A549 (cell line): Measurements from ENCODE around the gene BCL11B. TPM values are rescaled to one million over a fixed set of nuclear protein-coding genes. Genes with fewer than 3 reads are reported as not detected.

Experiments
- ATAC-seq, 2 experiments: fragments of 200-7000 bp in 1 of 2; fragments of >200 bp in 1 of 2; cut with Nextera tagmentation in 1 of 2; cut with Tn5 transposase in 1 of 2; 3 replicates each; pipeline versions ENCODE4 v1.8.0 to v1.9.1; 2018 to 2020; ENCODE audit warnings: mild to moderate bottlenecking in 1 of 2, moderate library complexity in 1 of 2
- CTCF ChIA-PET: fragments of 300-600 bp; sonication (Branson Sonifier 250); formaldehyde crosslinking; extraction: SDS; loops from one replicate; lab custom pipeline; 2021; ENCODE audit warnings: antibody characterized with exemption, inconsistent platforms; lab: Yijun Ruan, JAX
- POLR2A ChIA-PET: fragments of 350-600 bp; formaldehyde crosslinking; extraction: SDS; loops from one replicate; lab custom pipeline; 2021; ENCODE audit warnings: antibody characterized with exemption, inconsistent platforms; lab: Yijun Ruan, JAX
- DNase-seq, 2 experiments: peaks; one replicate each; pipeline versions ENCODE4 v3.0.0 to v3.0.0-alpha.2; 2011 to 2016; ENCODE audit warnings: low read depth in 1 of 2, low spot score in 1 of 2
- FAIRE-seq: peaks from 2 replicates; lab custom pipeline; 2011; peaks lifted over from hg19 to GRCh38; lab: Jason Lieb, UNC
- H3K27ac ChIP-seq, 2 experiments: fragments of >200 bp; sonication (Bioruptor Twin); formaldehyde crosslinking; 3 replicates each; pipeline ENCODE4 v1.5.1; 2016 to 2017
- H3K4me1 ChIP-seq: fragments of >200 bp; sonication (Bioruptor Twin); formaldehyde crosslinking; 3 replicates; pipeline ENCODE4 v1.6.1; 2016
- H3K4me2 ChIP-seq: fragments of >200 bp; sonication (Bioruptor Twin); formaldehyde crosslinking; 3 replicates; pipeline ENCODE4 v1.6.1; 2016
- H3K4me3 ChIP-seq: fragments of >200 bp; sonication (Bioruptor Twin); formaldehyde crosslinking; 3 replicates; pipeline ENCODE4 v1.5.1; 2016
- H3K9me3 ChIP-seq: fragments of >200 bp; sonication (Bioruptor Twin); formaldehyde crosslinking; 3 replicates; pipeline ENCODE4 v1.6.1; 2016
- CBX8 ChIP-seq: fragments of 200-600 bp; sonication (generic); IDR thresholded peaks from 2 replicates; pipeline ENCODE4 v1.6.1; 2016
- CEBPB ChIP-seq, 2 experiments: fragments of >200 bp in 1 of 2; sonication (Bioruptor Twin) in 1 of 2; formaldehyde crosslinking in 1 of 2; IDR thresholded peaks; 2 replicates each; pipeline ENCODE4 v1.6.1; 2012 to 2016
- CHD4 ChIP-seq: fragments of 200-600 bp; sonication (generic); IDR thresholded peaks from 2 replicates; pipeline ENCODE4 v1.6.1; 2016; ENCODE audit warnings: antibody characterized with exemption, mild to moderate bottlenecking, borderline replicate concordance
- E2F6 ChIP-seq: IDR thresholded peaks from 2 replicates; pipeline ENCODE4 v1.6.1; 2012; ENCODE audit warnings: low read depth, borderline replicate concordance
- EHMT2 ChIP-seq: fragments of 200-600 bp; sonication (generic); IDR thresholded peaks from 2 replicates; pipeline ENCODE4 v1.6.1; 2016; ENCODE audit warnings: antibody characterized with exemption, low read depth, mild to moderate bottlenecking, moderate library complexity
- EP300 ChIP-seq, 2 experiments: fragments of >200 bp; sonication (Bioruptor Twin); formaldehyde crosslinking; IDR thresholded peaks; 2 replicates in 1 of 2; 3 replicates in 1 of 2; pipeline ENCODE4 v1.6.1; 2016 to 2017
- FOSB ChIP-seq: fragments of 250-450 bp; sonication (Bioruptor Pico); IDR thresholded peaks from 2 replicates; pipeline ENCODE4 v1.5.0; 2020; ENCODE audit warnings: mild to moderate bottlenecking, moderate library complexity
- GATA3 ChIP-seq: IDR thresholded peaks from 2 replicates; pipeline ENCODE4 v1.6.1; 2012; ENCODE audit warnings: borderline replicate concordance
- HOXB5 ChIP-seq: fragments of 250-450 bp; sonication (Bioruptor Pico); IDR thresholded peaks from 2 replicates; pipeline ENCODE4 v1.5.0; 2020; ENCODE audit warnings: mild to moderate bottlenecking, moderate library complexity
- JUN ChIP-seq, 2 experiments: fragments of >200 bp; sonication (Bioruptor Twin); formaldehyde crosslinking; IDR thresholded peaks; 2 replicates in 1 of 2; 3 replicates in 1 of 2; pipeline ENCODE4 v1.6.1; 2016 to 2017
- KDM1A ChIP-seq: fragments of 200-600 bp; sonication (generic); IDR thresholded peaks from 2 replicates; pipeline ENCODE4 v1.6.1; 2016; ENCODE audit warnings: low read depth, mild to moderate bottlenecking
- PBX3 ChIP-seq: IDR thresholded peaks from 2 replicates; pipeline ENCODE4 v1.6.1; 2012
- PHF8 ChIP-seq: fragments of 200-600 bp; sonication (generic); IDR thresholded peaks from 2 replicates; pipeline ENCODE4 v1.6.1; 2016; ENCODE audit warnings: low read depth, mild to moderate bottlenecking, antibody characterized with exemption, moderate library complexity, borderline replicate concordance
- SMC3 ChIP-seq: fragments of >200 bp; sonication (Bioruptor Twin); formaldehyde crosslinking; IDR thresholded peaks from 3 replicates; pipeline ENCODE4 v1.6.1; 2018; ENCODE audit warnings: inconsistent platforms
- SREBF2 ChIP-seq: fragments of 450-650 bp; IDR thresholded peaks from 2 replicates; pipeline ENCODE4 v1.6.1; 2014; ENCODE audit warnings: mild to moderate bottlenecking, moderate library complexity
- ZFP36 ChIP-seq: fragments of 450-650 bp; IDR thresholded peaks from 2 replicates; pipeline ENCODE4 v1.6.1; 2014; ENCODE audit warnings: borderline replicate concordance; ENCODE audit not compliant: partially characterized antibody
- ZNF302 ChIP-seq: fragments of 250-450 bp; sonication (Bioruptor Pico); IDR thresholded peaks from 2 replicates; pipeline ENCODE4 v1.9.0; 2021; ENCODE audit warnings: inconsistent platforms, mild to moderate bottlenecking, moderate library complexity
- WGBS: methylation state at CpG from one replicate; pipeline ENCODE4 v1.1.6; 2017; ENCODE audit errors: missing lambda C conversion rate; 5-methylcytosine and 5-hydroxymethylcytosine counted together
- polyA plus RNA-seq, 4 experiments: library from polyadenylated mRNA; depleted of rRNA in 3 of 4; stranded (reverse); fragments of >200 nt; fragmentation: RNase III in 1 of 4; extraction: RNeasy Plus Mini Kit Qiagen cat#74134 plus additional on column Dnase treatment in 1 of 4; gene quantifications; 2 replicates in 3 of 4; 3 replicates in 1 of 4; pipeline ENCODE4 v1.2.3, GENCODE V29; 2011 to 2017
- TF ChIP-seq, protein P1 (sequence below): fragments of 250-450 bp; sonication (Bioruptor Pico); IDR thresholded peaks from 2 replicates; pipeline ENCODE4 v1.5.0; 2021; ENCODE audit warnings: mild to moderate bottlenecking, moderate library complexity, borderline replicate concordance

Gene BCL11B
- polyA plus RNA-seq, 2 of the 4 experiments (the other 2 are of a cell fraction) = 0.43 to 0.49 TPM

DNA sequence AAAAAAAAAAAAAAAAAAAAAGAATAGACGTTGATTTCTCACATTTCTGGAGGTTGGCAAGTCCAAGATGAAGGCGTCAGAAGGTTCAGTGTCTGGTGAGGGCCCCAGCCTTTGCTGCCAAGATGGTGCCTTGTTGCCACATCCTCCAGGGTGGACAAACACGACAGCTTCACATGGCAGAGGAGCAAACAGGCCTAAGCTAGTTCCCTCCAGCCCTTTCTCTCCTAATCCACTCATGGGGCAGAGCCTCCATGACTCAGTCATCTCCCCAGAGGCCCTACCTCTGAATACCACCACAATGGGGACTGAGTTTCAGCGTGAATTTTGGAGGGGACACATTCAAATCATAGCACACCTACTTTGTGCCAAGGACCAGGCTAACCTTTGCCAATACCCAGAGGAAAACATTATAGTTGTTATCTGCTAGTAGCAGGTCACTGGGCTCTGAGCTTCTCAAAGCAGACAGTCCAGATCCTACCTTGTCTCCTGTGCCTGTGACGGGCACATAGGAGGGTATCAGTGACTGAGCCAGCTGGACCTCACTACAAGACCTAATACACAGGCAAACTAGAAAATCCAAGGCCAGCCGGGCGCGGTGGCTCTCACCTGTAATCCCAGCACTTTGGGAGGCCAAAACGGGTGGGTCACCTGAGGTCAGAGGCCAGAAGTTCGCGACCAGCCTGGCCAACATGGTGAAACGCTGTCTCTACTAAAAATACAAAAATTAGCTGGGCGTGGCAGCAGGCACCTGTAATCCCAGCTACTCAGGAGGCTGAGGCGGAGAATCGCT is 10.5 kb upstream of the BCL11B start (continued):
- no peak for TF ChIP-seq FOSB (CRISPR knock-in tag)

DNA sequence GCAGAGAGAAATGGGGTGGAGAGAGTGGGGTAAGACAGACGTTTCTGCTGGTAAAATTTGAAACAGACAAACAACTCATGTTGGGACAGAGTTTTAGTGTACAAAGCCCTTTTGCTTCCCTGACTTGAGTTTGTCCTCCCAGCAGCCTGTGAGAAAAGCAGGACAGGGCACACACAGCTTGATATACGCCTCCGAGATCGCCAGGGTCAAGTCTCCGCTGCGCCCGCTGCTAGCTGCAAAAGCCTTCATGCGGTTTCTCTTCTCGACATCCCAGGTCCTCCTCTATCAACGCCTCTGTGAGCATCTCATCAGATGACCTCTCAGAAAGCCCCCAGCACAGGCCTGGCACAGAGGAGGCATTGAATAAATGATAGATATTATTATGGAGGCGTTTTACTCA is 9.4 kb upstream of the BCL11B start:
- WGBS = 61% methylated on average over 11 of the region's 11 CpGs
- ChIA-PET POLR2A (no interaction called here), CTCF (interaction anchor here (1.7 kb wide), 1 partner anchor 9 kb away, joined by 5 read pairs; the partner anchor contains the start of gene BCL11B)
- TF ChIP-seq, protein P1, sequence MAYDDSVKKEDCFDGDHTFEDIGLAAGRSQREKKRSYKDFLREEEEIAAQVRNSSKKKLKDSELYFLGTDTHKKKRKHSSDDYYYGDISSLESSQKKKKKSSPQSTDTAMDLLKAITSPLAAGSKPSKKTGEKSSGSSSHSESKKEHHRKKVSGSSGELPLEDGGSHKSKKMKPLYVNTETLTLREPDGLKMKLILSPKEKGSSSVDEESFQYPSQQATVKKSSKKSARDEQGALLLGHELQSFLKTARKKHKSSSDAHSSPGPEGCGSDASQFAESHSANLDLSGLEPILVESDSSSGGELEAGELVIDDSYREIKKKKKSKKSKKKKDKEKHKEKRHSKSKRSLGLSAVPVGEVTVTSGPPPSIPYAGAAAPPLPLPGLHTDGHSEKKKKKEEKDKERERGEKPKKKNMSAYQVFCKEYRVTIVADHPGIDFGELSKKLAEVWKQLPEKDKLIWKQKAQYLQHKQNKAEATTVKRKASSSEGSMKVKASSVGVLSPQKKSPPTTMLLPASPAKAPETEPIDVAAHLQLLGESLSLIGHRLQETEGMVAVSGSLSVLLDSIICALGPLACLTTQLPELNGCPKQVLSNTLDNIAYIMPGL (CRISPR knock-in tag) = no peak
- H3K27ac ChIP-seq = no peak overlapping the region
- no peak overlapping the region for H3K4me2 ChIP-seq
- H3K4me1 ChIP-seq = no peaks in the 10 kb centered on the region
- FAIRE-seq = no peak
- ATAC-seq = no peak
- H3K9me3 ChIP-seq = no peaks in the 10 kb centered on the region
- no peak overlapping the region for H3K4me3 ChIP-seq
- no peak for DNase-seq

- ChIA-PET POLR2A (no interaction called here), CTCF (interaction anchor here (0.9 to 1.7 kb wide), 2 partner anchors 9 to 40 kb away, joined by 5 read pairs; partner anchors contain the start of gene BCL11B)
- H3K4me2 ChIP-seq = no peak overlapping the region
- ATAC-seq (no peak), FAIRE-seq (no peak), DNase-seq (no peak)
- 43% methylated on average over 4 of the region's 4 CpGs for WGBS
- H3K4me3 ChIP-seq = no peak overlapping the region
- no peaks in the 10 kb centered on the region for H3K9me3 ChIP-seq
- no peaks in the 10 kb centered on the region for H3K4me1 ChIP-seq
- TF ChIP-seq EHMT2 = no peak
- TF ChIP-seq CBX8 = no peak
- no peak for TF ChIP-seq CHD4
- TF ChIP-seq SREBF2 = no peak
- TF ChIP-seq CEBPB (IDR thresholded peaks at IDR 0.05) = no peak
- TF ChIP-seq ZFP36 = no peak
- no peak for TF ChIP-seq FOSB (CRISPR knock-in tag)
- no peak for TF ChIP-seq HOXB5
- no peak for TF ChIP-seq JUN (IDR thresholded peaks at IDR 0.05)
- no peak for TF ChIP-seq KDM1A
- TF ChIP-seq ZNF302 (CRISPR knock-in tag) = no peak
- TF ChIP-seq EP300 (IDR thresholded peaks at IDR 0.05) = no peak
- no peak for TF ChIP-seq SMC3
- TF ChIP-seq PBX3 = no peak
- no peak for TF ChIP-seq PHF8
- TF ChIP-seq GATA3 = no peak
- TF ChIP-seq E2F6 = no peak
- H3K27ac ChIP-seq = no peak overlapping the region
Observed at GRCh38 chr14:99280852-99281251, 8.9 kb upstream of the BCL11B start.
